ENCODE results near the gene CTTNBP2.

CTTNBP2 gene

DNA sequence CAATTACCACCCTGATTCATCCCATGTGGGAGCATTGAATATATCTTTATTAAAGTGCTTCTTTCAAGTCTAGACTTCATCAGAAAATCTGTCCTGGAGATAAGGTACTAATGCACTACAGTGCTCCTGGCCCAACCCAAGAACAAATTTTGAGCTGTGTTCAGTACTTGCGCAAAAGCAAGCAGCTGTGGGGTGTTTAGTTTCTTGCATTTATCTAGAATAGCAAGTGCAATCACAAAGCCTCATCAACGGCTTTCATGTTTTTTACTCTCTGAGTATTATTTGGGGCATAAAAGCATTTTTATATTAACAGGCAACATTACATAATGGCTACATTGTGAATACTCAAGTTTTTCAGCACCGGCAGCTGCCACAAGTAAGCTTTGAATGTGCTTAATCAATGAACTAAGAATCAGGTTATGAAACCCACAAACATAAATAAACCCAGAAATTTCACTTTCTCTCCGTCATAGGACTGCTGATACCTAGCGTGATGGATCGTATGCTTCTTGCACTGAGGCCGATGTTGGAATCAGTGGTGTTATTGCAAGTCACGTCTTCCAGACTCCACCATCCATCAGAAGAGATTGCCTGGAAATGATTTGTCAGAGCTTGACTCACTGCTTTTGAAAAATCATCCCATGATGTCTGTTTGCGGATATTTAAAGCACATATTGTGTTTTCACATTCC, 113.1 kb downstream of the CTTNBP2 start:
- Histone ChIP-seq H2AFZ (ENCODE audit: low read depth, low read length) (no peak overlapping the region), H3K4me3 (ENCODE audit: low read length) (peak overlapping the region; percentile 10; the same call in 1 of the 2 replicates), H3K27ac (ENCODE audit: low read length) (no peak overlapping the region), H3K9ac (ENCODE audit: low read length) (no peak overlapping the region), H3K27me3 (ENCODE audit: low read depth, low read length) (no peaks in the 10 kb centered on the region), H4K20me1 (ENCODE audit: insufficient read depth, low read length) (no peaks in the 10 kb centered on the region), H3K79me2 (ENCODE audit: low read length) (no peaks in the 10 kb centered on the region), H3K4me1 (ENCODE audit: low read length) (peaks cover 11% of the 10 kb centered on the region), H3K36me3 (replicated peaks; ENCODE audit: low read depth, low read length) (no peaks in the 10 kb centered on the region), H3K9me3 (ENCODE audit: insufficient read depth, low read length) (no peaks in the 10 kb centered on the region), H3K4me2 (ENCODE audit: low read length) (peak overlapping the region; percentile 29)
- no peak for TF ChIP-seq EZH2phosphoT487 (IDR thresholded peaks at IDR 0.05; ENCODE audit: low read depth)
- TF ChIP-seq, protein P1, sequence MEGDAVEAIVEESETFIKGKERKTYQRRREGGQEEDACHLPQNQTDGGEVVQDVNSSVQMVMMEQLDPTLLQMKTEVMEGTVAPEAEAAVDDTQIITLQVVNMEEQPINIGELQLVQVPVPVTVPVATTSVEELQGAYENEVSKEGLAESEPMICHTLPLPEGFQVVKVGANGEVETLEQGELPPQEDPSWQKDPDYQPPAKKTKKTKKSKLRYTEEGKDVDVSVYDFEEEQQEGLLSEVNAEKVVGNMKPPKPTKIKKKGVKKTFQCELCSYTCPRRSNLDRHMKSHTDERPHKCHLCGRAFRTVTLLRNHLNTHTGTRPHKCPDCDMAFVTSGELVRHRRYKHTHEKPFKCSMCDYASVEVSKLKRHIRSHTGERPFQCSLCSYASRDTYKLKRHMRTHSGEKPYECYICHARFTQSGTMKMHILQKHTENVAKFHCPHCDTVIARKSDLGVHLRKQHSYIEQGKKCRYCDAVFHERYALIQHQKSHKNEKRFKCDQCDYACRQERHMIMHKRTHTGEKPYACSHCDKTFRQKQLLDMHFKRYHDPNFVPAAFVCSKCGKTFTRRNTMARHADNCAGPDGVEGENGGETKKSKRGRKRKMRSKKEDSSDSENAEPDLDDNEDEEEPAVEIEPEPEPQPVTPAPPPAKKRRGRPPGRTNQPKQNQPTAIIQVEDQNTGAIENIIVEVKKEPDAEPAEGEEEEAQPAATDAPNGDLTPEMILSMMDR (IDR thresholded peaks at IDR 0.05; ENCODE audit: low read depth, low read length): no peak

DNA sequence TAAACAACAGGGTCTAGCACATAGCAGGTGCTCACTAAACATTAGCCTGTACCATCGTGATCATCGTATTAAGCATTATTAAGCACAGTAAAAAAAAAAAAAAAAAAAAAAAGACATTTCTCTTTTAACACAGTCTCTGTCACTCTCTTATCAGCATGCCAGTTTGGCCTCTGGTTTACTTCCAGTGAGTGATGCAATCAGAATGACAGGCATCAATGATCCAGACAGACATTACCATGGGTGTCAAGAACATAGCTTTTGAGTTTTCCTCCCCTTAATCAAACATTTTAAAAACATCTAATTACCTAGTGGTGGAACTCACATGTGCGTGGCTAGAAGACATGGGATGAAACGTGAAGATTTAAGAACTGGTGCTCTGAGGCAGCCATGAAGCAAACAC, 115.8 kb downstream of the CTTNBP2 start:
- no peak overlapping the region for H2AFZ ChIP-seq (ENCODE audit: low read depth, low read length)
- TF ChIP-seq, protein P1 (IDR thresholded peaks at IDR 0.05; ENCODE audit: low read depth, low read length): no peak
- no peak for TF ChIP-seq EZH2phosphoT487 (IDR thresholded peaks at IDR 0.05; ENCODE audit: low read depth)
- H3K9ac ChIP-seq (ENCODE audit: low read length): no peak overlapping the region
- H3K79me2 ChIP-seq (ENCODE audit: low read length): no peaks in the 10 kb centered on the region
- no peaks in the 10 kb centered on the region for H4K20me1 ChIP-seq (ENCODE audit: insufficient read depth, low read length)
- H3K4me1 ChIP-seq (ENCODE audit: low read length): peaks cover 11% of the 10 kb centered on the region
- no peak overlapping the region for H3K4me2 ChIP-seq (ENCODE audit: low read length)
- no peaks in the 10 kb centered on the region for H3K9me3 ChIP-seq (ENCODE audit: insufficient read depth, low read length)
- no peaks in the 10 kb centered on the region for H3K36me3 ChIP-seq (replicated peaks; ENCODE audit: low read depth, low read length)
- H3K27ac ChIP-seq (ENCODE audit: low read length): no peak overlapping the region
- no peaks in the 10 kb centered on the region for H3K27me3 ChIP-seq (ENCODE audit: low read depth, low read length)
- H3K4me3 ChIP-seq (ENCODE audit: low read length): no peak overlapping the region

DNA sequence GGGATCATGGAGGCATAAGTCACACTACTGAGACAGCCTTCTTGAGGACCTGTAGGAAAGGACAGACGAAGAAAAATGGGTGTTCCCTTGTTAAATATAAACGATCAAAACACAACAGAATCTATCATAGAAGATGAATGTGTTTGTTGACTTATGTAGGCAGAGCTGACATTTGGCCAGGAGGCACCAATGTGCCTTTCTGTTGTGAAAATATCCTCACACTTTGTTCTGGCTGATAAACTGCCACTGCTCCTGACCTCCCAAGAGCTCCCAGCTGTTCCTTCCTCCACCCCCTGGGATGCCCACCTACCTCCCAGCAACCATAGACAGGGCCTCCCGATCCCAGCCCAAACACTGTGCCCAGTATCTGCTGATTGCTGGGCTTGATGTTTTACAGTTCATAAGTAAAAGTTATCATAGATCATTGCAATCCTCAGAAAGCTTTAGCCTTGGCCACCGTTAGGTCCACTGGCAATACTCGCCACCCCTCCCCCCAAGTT, 116.6 kb downstream of the CTTNBP2 start:
- TF ChIP-seq, protein P1 (IDR thresholded peaks at IDR 0.05; ENCODE audit: low read depth, low read length): no peak
- TF ChIP-seq EZH2phosphoT487 (IDR thresholded peaks at IDR 0.05; ENCODE audit: low read depth): no peak
- Histone ChIP-seq H3K4me3 (ENCODE audit: low read length) (no peak overlapping the region), H3K27me3 (ENCODE audit: low read depth, low read length) (no peaks in the 10 kb centered on the region), H3K9ac (ENCODE audit: low read length) (no peak overlapping the region), H3K36me3 (replicated peaks; ENCODE audit: low read depth, low read length) (no peaks in the 10 kb centered on the region), H2AFZ (ENCODE audit: low read depth, low read length) (no peak overlapping the region), H4K20me1 (ENCODE audit: insufficient read depth, low read length) (no peaks in the 10 kb centered on the region), H3K9me3 (ENCODE audit: insufficient read depth, low read length) (no peaks in the 10 kb centered on the region), H3K27ac (ENCODE audit: low read length) (no peak overlapping the region), H3K79me2 (ENCODE audit: low read length) (no peaks in the 10 kb centered on the region), H3K4me2 (ENCODE audit: low read length) (no peak overlapping the region), H3K4me1 (ENCODE audit: low read length) (peaks cover 11% of the 10 kb centered on the region)

DNA sequence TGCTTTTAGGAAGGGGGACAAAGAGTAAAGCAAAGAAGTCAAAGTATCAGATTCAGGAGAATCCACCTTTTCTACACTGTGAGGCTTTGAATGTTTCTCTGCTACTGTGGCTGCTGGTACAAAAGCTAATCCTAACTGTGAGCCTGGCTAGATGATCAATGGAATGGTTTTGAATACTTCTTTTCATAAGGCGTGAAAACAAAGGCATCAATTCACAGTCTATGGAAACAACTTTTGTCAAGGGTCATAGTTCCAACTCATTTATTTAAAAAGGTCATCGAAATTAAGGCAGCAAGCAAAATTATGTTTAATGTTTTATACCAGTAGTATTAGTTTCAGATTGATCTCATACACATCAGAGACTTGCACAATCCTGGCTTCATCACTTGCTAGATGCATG, 118.1 kb downstream of the CTTNBP2 start:
- H3K4me1 ChIP-seq (ENCODE audit: low read length): peaks cover 7% of the 10 kb centered on the region
- no peaks in the 10 kb centered on the region for H3K27me3 ChIP-seq (ENCODE audit: low read depth, low read length)
- H3K4me2 ChIP-seq (ENCODE audit: low read length): no peak overlapping the region
- no peak overlapping the region for H3K9ac ChIP-seq (ENCODE audit: low read length)
- H2AFZ ChIP-seq (ENCODE audit: low read depth, low read length): no peak overlapping the region
- H3K27ac ChIP-seq (ENCODE audit: low read length): no peak overlapping the region
- H3K36me3 ChIP-seq (replicated peaks; ENCODE audit: low read depth, low read length): no peaks in the 10 kb centered on the region
- no peaks in the 10 kb centered on the region for H4K20me1 ChIP-seq (ENCODE audit: insufficient read depth, low read length)
- no peak for TF ChIP-seq EZH2phosphoT487 (IDR thresholded peaks at IDR 0.05; ENCODE audit: low read depth)
- TF ChIP-seq, protein P1 (IDR thresholded peaks at IDR 0.05; ENCODE audit: low read depth, low read length): no peak
- H3K4me3 ChIP-seq (ENCODE audit: low read length): no peak overlapping the region
- no peaks in the 10 kb centered on the region for H3K9me3 ChIP-seq (ENCODE audit: insufficient read depth, low read length)
- H3K79me2 ChIP-seq (ENCODE audit: low read length): no peaks in the 10 kb centered on the region
